Activated CD8-positive, alpha-beta memory T cell treated with anti-CD3 and anti-CD28 coated beads, Interleukin-2, amount 50 U/mL, for 48 hours (primary cell): ENCODE data around the gene CEACAM18.
"Not testable (repeated sequence)": the region's sequence is repeated elsewhere in the genome, so short reads cannot be mapped to it uniquely, and the experiment has no call there.

Experiments
- DNase-seq: peaks from one replicate; pipeline ENCODE4 v3.0.0-alpha.2; 2020

CEACAM18 gene

DNA sequence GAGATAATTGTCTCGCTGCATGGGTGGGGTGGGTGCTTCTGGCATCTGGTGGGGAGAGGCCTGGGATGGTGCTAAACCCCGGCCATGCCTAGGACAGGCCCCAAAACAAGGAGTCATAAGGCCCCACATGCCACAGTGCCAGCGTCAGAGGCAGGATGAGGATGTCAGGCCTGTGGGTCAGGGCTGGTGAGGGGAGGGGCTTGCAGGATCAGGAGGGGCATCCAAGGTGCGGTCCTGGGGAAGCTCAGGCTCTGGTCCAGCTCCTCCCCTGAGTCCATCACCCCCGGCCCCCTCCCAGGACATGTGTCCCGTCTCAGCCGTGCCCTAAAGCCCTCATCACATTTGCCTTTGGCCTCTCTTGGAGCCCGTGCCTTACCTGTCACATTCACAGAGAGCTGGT lies 22.6 kb downstream of the CEACAM18 start:
- not testable (repeated sequence) for DNase-seq

DNA sequence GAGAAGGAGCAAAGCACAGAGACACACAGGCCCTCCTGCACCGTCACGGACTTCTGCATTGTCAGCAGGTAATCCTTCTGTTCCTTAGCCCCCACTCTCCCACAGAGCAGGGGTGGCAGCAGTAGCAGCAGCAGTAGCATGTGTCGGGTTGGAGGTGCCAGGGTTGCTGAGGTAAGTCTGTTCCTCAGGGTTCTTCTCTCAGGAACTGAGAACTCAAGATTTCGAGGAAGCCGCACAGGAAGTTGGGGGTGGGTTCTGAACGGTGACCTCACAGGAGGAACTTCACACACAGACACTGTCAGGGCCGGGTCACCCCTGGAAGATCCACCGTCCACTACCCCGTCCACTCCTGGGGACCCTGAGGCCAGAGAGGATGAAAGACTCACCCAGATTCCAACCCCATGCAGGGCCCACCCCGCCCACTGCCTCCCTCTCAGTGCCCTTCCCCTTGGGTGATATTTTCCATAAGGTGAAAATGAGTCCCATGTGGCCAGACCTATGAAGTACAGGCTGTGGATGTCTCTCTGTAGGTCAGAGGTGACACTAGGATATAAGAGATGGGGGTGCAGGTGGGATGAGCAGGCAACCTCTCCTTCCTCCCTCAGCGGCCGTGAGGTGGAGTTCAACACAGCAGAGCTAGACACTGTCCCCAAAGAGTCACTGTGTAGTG lies 23.4 kb downstream of the CEACAM18 start, which contains the start of gene SIGLEC12:
SIGLEC12 (minus strand) TSS at position 207 of the 670 bp plus-strand sequence; CDS start at position 140, 67 bp downstream.
- DNase-seq: no peak

DNA sequence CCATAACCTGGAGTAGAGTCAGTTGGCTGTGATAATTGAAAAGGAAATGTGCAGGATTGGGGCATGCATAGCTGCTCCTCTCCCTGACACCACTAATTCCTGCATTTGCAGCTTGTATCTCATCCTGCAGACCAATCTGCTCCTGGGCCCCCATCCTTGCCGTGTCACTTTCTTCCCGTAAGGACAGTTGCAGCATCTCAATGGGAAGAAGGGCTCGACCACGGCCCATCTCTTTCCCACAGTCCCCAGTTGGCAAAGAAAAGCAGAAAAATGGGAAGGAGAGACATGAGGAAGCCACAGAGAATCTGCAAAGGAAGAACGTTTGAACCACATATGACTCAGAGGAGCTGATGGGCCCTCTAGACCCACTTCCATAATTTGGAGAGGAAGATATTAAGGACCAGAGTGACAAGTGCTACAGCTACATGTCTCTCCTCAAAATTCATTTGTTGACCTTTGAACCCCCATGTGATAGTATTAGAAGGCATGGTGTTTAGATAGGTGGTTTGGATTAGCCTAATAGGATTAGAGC lies 25.0 kb downstream of the CEACAM18 start:
- DNase-seq: no peak

DNA sequence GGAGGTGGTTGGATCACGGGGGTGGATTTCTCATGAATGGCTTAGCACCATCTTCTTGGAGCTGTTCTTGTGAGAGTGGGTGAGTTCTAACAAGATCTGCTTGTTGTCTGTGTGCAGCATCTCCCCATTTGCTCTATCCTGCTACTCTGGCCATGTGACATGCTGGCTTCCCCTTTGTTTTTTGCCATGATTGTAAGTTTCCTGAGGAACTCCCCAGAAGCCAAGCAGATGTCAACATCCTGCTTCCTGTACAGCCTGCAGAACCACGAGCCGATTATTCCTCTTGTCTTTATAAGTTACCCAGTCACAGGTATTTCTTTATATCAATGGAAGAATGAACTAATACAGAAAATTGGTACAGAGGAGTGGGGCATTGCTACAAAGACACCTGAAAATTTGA lies 25.6 kb downstream of the CEACAM18 start:
- DNase-seq: no peak

DNA sequence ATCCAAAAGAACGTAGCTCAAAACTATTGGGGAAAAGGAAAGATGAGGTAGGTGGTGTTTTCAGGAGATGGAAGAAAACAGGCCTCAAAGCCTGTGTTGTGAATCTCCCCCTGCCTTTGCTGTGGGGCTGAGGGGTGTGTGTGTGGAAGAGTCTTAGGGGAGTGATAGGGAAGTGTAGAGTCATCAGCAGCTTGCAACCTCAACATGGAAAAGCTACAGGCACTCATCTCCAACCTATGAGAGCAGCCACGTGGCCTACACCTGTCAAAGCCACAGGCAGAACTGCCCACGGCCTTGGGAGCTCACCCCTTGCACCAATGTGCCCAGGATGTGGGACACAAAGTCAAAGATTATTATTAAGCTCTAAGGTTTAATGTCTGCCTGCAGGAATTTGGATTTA lies 27.6 kb downstream of the CEACAM18 start:
- no peak for DNase-seq

DNA sequence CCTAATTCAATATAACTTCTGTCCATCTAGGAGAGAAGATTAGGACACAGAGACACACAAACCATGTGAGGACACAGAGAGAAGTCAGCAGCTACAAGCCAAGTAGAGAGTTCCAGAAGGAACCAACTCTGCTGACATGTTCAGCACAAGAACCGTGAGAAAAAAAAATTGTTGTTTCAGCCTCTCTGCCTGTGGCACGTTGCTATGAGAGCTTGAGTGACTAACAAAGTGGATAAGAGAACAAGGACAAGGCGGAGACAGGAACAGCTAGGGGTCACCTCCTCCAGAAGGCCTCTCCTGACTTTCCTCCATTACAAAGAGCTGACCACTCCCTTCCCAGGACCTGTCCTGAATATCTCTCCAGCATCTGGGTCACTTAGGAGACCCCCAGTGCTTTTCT lies 28.9 kb downstream of the CEACAM18 start:
- DNase-seq: no peak

DNA sequence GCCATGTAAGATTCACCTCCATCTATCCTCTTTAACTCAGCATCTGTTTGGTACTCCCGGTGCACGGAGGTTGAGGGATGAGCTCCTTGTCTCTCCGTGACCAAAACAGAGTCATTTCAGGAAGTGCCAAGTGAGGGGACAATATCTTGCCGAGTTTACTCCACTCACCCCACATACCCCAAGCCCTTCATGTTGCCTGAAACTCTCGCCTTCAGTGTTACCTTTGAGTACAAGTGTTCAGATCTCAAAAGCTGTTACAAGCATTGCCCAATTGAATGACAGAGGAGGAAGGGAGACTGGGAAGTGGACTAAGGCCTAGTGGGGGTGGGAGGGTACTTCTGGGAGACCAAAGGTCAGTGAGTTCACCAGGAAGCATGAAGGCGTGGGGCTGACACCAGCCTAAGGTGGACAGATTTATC lies 29.3 kb downstream of the CEACAM18 start:
- DNase-seq: no peak

DNA sequence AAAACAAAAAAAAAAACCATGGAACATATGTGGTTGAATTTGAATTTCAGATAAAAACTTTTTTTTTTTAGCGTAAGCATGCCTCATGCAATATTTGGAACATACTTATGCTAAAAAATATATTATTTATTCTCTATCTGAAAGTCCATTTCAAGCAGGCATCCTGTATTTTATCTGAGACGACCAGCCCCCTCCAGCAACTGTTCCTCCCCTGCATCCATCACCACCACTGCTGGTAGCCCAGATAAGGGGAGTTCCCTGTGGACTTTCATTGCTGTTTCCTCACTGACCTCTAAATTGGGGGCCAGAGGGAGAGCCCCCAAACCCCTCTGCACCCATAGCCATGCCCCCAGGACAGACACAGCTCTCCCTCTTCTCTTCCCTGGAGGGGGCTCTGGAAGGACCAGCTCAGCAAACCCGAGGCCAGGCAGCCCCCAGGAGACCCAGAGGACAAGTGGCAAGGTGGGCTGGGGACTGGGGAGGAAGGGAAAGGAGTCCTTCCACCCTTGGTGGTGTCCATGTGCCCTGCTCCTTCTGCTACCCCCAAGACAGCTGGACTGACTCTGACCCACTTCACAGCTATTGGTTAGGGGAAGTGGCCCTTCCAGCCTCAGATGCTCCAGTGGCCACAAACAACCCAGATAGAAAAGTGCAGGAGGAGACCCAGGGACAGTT lies 29.9 kb downstream of the CEACAM18 start:
- no peak for DNase-seq

DNA sequence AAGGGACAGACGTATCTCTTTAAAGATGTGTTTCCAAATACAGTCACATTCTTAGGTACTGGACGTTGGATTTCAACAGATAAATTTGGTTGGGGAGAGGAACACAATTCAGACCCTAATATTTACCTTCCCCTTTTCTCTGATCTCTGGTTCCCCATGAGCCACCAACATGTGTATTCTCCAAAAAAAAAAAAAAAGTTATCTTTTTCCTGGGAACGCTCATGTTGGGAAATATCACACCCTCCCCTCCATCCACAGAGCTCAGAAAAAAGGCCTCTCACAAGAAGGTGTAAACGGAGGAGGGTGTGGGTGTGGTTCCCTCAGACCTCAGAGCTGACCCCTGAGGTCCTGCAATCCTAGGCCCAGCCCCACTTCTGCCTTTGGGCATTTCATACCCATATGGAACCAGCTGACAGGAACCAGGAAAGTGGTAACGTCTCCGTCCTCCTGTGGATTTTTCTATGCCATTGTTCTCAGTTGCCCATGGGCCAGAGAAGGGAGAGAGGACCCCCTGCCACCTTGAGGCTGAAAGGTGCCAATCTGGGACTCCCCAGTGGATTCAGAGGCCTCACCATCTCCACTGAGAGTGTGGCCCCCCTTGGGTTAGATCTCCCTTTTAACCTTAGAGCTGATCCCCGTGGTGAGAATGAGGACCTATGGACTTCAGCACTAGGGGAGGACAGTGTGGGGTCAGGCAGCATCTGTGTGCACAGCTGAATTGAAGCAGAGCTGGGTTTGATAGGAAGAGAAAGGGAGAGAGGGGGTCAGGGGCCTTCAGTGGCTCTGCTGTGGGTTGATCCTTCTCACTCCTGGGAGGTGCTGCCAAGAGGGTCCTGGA lies 31.7 kb downstream of the CEACAM18 start:
- DNase-seq: no peak

DNA sequence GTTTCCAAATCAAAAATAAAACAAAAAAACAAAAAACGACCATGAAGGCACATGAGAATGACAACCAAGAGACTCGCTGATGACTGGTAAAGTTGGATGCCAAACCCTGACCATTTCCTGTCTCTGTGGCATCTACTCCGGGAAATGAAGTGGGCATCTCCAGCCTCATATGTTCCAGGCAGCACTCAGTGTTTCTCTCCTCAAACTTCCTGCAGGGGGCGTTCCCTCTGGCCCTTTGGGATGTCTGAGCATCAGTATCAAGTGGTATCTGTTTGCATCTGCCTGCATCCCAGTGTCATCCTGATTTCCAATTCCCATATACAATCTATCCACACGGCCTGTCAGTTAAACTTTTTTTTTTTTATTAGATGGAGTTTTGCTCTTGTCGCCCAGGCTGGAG lies 33.0 kb downstream of the CEACAM18 start:
- DNase-seq: no peak

DNA sequence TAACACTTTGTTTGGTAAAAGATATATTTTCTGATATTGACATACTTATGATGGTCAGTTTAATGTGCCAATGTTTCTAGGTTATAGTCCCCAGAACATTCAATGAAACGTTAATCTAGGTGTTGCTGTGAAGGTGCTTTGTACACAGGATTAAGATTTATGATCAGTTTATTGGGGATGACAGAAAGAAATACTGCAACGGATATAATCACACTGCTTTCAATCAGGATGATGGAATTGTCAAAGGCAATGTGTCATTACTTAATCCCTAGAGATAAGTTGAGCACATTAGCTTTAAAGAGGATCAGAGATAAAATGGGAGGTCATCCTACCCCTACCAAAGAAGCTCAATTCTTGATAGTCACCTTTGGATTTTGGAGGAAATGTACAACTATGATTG lies 35.6 kb downstream of the CEACAM18 start:
- DNase-seq: no peak

DNA sequence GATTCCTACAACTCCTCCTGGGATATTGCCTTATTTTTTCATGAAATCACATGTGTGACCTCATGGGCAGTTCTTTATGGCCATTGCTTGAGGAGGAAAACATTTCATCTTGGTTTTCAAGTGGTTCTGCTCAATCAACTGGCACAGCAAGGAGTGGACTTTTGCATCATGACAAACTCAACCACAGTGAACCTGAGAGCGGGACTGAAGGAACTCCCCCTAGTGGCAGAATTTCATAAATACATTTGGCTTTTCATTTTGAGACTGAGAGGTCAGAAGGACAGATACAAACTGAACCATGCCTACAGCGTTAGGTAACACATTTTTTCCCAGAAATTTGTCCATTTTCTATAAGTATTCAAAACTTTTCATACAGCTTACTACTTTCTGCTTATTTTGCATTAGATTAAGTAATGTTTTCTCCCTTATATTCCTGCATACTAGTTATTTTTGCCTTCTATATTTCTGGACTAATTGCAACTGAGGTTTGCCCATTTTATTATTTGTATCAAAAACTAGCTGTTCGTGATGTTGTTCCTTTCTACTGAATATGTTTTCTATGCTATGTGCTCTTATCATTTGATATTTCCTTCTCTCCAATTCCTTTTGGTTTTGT lies 36.6 kb downstream of the CEACAM18 start:
- DNase-seq: no peak

DNA sequence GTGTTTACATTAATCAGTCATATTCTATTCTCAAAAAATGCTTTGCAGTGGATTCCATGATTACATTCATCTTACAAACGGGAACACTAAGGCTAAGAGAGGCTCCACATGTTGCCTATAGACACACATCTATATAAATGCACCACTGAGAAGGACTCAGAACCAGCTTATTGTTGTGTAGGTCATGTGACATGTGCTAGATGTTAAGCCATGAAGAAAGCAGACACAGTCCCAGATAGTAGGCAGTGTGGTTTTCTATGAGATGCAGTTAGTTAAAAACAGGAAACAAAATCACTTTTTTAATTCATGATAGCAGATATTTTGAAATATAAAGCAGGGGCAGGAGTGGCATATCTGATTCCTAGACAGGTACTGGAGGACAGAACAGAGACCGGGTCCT lies 42.4 kb downstream of the CEACAM18 start:
- no peak for DNase-seq

DNA sequence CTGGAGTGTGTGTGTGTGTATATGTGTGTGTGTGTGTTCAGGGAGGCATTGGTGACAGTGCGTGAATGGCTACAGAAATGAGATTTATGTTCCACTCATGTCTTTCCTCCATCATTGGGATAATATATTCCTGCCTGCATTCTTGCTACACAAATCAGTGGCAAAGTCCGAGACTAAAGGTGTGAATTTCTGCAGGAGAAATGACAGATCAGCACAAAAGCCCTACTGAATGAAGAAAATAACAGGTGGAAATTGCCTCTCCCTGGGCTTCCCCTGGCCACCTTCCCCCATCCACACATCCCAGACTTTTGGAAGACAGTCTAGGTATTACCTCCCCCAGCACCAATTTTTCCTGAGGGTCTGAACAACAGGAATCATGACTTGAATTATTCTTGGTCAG lies 43.0 kb downstream of the CEACAM18 start:
- no peak for DNase-seq

DNA sequence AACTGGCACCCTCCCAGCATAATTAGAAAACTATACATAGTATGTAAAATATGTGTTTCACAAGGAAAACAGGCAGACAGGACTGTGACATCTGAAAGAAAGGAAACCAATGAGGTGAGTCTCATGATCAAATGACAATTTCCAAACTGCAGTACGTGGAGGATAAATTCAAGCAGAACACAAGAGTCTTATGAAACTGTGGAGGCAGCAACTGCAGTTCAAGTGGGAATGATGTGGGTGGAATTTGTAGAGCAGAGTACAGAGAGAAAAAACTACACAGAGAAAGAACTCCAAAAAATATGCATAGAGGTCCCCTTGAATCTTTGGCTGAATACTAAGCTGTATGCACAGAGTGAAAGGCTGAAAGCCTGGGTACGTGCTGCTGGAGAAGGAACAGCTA lies 43.4 kb downstream of the CEACAM18 start:
- no peak for DNase-seq

DNA sequence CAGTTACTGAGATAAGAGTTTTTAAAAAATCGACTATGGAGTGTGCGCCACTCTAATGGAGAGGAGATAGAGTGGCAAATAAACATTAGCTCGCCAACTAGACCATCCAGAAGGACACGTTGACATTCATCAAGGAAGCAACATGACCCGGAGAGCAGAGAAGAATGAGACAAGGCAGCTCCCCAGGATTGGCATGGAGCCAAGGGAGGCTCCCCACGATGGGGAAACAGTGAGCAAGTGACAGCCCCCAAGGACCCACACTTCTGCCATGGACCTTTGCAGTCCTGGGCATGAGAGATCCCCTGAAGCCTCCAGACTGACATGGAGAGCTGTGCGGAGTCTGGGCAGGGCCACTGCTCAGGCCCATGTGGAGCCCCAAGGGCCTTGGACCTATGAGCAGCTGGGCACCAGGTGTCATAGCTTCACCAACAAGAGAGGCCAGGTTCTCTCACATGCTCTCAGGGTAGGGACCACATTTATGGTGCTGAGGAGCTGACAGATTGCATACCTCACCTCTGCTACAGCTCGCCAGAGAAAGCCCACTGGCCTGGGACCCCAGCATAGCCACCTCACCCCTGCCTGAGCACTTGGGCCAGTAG lies 46.4 kb downstream of the CEACAM18 start:
- DNase-seq: no peak

DNA sequence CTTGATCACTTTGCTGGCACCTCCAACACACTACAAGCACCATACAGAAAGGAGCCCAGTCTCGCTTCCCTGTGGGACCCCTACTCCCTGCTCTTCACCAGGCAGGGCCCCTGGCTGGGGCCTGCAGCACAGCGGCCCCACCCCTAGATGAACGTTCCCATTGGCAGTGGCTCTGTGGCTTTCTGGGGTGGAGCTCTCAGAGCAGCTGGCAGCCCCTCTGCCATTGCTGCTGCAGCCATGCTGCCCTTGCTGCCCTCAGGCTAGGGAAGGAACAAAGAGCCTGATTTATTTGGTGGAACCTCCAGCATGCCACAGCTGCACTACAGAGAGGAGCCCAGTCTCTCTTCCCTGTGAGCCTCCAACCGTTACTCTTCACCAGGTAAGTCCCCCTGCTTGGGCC lies 47.3 kb downstream of the CEACAM18 start:
- no peak for DNase-seq

DNA sequence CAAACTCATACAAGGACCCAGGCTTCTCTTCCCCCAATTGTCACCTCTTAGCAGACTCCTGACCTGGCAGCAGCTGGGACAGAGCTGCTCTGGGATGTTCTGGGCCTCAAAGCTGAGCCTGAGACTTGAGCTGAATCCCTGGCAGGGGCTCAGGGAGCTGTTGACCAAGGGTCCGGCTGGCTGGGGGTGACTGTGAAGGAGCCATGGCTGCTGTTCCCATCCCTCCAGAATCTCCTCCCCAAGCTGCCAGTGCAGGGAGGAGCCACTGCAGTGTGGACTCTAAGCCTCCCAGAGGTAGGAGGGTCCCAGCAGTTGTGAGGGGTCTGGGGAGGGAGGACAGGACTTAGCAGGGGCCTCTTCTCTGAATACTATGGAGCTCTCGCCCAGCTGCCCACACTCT lies 51.0 kb downstream of the CEACAM18 start:
- DNase-seq: no peak

DNA sequence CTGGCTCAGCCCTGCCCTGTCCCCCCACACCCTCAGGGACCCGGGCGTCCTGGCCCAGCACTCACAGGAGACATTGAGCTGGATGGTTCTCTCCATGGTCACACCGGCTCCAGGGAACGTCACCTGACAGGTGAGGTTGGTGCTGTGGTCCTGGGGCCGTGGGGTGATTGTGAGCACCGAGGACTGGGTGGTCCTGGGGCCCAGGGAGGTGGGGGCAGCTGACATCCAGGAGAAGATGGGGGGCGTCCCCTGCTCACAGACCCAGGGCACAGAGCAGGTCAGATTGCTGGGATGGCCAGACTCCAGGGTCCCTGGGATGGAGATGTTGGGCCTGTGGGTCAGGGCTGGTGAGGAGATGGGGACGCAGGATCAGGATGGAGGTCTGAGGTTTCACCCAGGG lies 52.3 kb downstream of the CEACAM18 start:
- no peak for DNase-seq

DNA sequence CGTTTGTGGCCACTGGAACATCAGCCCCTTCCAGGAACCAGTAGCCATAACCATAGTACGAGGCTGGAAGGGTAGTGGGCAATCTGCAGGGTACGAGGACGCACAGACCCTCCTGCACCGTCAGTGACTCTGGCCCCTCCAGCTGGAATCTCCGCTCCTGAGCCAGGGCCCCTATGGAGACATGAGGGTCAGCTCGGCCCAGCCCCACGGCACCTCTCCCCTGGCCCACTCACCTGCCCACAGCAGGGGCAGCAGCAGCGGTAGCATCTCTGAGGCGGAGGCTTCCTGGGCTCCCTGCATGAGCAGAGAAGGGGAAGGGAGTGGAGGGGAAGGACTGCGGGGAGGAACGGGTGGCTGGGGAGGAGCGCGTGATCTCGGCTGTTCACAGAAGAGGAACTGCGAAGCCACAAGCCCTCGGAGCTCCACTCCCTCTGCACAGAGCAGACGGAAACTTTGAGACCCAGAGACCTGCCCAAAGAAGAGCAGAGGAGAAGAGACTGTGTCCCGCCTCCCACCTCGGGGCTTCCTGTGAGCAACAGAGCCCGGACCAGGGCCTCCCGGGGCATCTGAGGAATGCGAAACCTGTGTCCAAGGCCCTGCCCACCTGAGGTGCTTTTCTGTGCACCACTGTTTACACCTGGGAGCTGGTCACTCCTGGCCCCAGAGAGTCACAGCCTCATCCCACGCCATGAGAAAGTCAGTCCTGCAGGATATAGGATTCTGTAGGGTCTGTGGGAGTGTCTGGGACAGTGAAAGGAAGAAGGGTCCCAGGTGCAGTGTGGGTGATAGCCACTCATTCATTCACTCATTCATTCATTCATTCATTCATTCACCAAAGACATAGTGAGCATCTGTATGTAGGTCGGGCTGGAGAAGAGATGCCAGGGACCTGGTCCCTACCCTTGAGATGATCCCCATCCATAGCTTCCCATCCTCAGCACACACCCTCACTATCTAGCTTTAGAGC lies 53.3 kb downstream of the CEACAM18 start, which contains the start of gene SIGLEC6:
SIGLEC6 (minus strand) TSS at position 322 of the 967 bp plus-strand sequence; CDS start at position 300, 22 bp downstream.
- no peak for DNase-seq

DNA sequence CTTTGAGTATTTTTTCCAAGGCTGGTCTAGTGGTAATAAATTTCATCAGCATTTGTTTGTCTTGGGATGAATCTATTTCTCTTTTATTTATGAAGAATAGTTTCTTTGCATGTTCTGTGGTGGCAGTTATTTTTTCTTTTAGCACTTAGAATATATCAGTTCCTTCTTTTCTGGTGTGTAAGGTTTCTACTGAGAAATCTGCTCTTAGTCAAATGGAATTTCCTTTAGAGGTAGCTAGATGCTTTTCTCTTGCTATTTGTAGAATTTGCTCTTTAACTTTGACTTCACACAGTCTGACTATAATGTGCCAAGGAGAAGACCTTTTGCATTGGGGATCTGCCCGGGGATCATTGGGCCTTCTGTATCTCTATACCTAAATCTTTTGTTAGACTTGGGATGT lies 57.2 kb downstream of the CEACAM18 start:
- DNase-seq: no peak
